B cell (primary cell): Measurements from ENCODE around the gene RIT1.

Experiments used
- EZH2 ChIP-seq: IDR thresholded peaks from 2 replicates; pipeline ENCODE4 v1.6.1; 2012; ENCODE audit warnings: borderline replicate concordance, low read depth, mild to moderate bottlenecking, moderate library complexity, low read length; ENCODE audit not compliant: insufficient read depth, poor library complexity, severe bottlenecking
- TF ChIP-seq, protein P1 (sequence below): fragments of 200-600 bp; IDR thresholded peaks from one replicate; pipeline ENCODE4 v1.8.0; 2022; ENCODE audit warnings: antibody characterized with exemption, mild to moderate bottlenecking

GRCh38 chr1:155892796-155893195 is 18.4 kb downstream of the RIT1 start:
- TF ChIP-seq, protein P1, sequence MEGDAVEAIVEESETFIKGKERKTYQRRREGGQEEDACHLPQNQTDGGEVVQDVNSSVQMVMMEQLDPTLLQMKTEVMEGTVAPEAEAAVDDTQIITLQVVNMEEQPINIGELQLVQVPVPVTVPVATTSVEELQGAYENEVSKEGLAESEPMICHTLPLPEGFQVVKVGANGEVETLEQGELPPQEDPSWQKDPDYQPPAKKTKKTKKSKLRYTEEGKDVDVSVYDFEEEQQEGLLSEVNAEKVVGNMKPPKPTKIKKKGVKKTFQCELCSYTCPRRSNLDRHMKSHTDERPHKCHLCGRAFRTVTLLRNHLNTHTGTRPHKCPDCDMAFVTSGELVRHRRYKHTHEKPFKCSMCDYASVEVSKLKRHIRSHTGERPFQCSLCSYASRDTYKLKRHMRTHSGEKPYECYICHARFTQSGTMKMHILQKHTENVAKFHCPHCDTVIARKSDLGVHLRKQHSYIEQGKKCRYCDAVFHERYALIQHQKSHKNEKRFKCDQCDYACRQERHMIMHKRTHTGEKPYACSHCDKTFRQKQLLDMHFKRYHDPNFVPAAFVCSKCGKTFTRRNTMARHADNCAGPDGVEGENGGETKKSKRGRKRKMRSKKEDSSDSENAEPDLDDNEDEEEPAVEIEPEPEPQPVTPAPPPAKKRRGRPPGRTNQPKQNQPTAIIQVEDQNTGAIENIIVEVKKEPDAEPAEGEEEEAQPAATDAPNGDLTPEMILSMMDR = no peak
- TF ChIP-seq EZH2 = no peak
